WTC11 (cell line): ENCODE results near the gene COPZ1. TPM values are rescaled to one million over a fixed set of nuclear protein-coding genes. Genes with fewer than 3 reads are reported as not detected.

Experiments
- ATAC-seq: fragments of 200-7000 bp; cut with Tn5 transposase; 2 replicates; pipeline ENCODE4 v1.10.0; 2021; ENCODE audit warnings: mild to moderate bottlenecking, moderate library complexity
- CTCF ChIA-PET: fragments of 300-600 bp; sonication (Branson Sonifier 250); formaldehyde crosslinking; loops from one replicate; lab custom pipeline; 2021; ENCODE audit warnings: antibody characterized with exemption; lab: Charles Lee
- POLR2A ChIA-PET: fragments of 350-600 bp; sonication (Branson Sonifier 250); formaldehyde crosslinking; loops from one replicate; lab custom pipeline; 2021; ENCODE audit warnings: antibody characterized with exemption; lab: Charles Lee
- DNase-seq: peaks from one replicate; pipeline ENCODE4 v3.0.0; 2021; ENCODE audit warnings: low spot score
- H3K27ac Mint-ChIP-seq: 2 replicates; pipeline ENCODE4 v1.8.0; 2021; ENCODE audit warnings: mixed read lengths
- H3K27me3 Mint-ChIP-seq: 2 replicates; pipeline ENCODE4 v1.8.0; 2021; ENCODE audit warnings: low read depth, mild to moderate bottlenecking, moderate library complexity, mixed read lengths
- H3K36me3 Mint-ChIP-seq: 2 replicates; pipeline ENCODE4 v1.8.0; 2021; ENCODE audit warnings: mixed read lengths
- H3K4me1 Mint-ChIP-seq: 2 replicates; pipeline ENCODE4 v1.8.0; 2022; ENCODE audit warnings: mixed read lengths
- H3K4me3 Mint-ChIP-seq: 2 replicates; pipeline ENCODE4 v1.8.0; 2021; ENCODE audit warnings: mild to moderate bottlenecking, moderate library complexity, mixed read lengths
- H3K9me3 Mint-ChIP-seq: 2 replicates; pipeline ENCODE4 v1.8.0; 2021; ENCODE audit warnings: mixed read lengths
- ETV6 ChIP-seq: sonication (generic); formaldehyde crosslinking; IDR thresholded peaks from 2 replicates; pipeline ENCODE4 v1.8.1; 2022; ENCODE audit warnings: mild to moderate bottlenecking, missing genetic modification reagents
- GABPB1 ChIP-seq: sonication (generic); formaldehyde crosslinking; IDR thresholded peaks from 2 replicates; pipeline ENCODE4 v1.8.1; 2023; ENCODE audit warnings: mild to moderate bottlenecking, missing genetic modification reagents
- MYBL2 ChIP-seq: sonication (generic); formaldehyde crosslinking; IDR thresholded peaks from 2 replicates; pipeline ENCODE4 v1.8.1; 2023; ENCODE audit warnings: mild to moderate bottlenecking, moderate library complexity, missing genetic modification reagents
- NFE2L1 ChIP-seq: sonication (generic); formaldehyde crosslinking; IDR thresholded peaks from 2 replicates; pipeline ENCODE4 v1.8.1; 2023; ENCODE audit warnings: missing genetic modification reagents
- NFYB ChIP-seq: sonication (generic); formaldehyde crosslinking; conservative IDR thresholded peaks from 2 replicates; pipeline ENCODE4 v1.8.0; 2022; ENCODE audit warnings: low read depth, missing genetic modification reagents
- OVOL2 ChIP-seq: fragments of 250-450 bp; sonication (Bioruptor Pico); IDR thresholded peaks from 2 replicates; pipeline ENCODE4 v1.9.0; 2021; ENCODE audit warnings: mild to moderate bottlenecking, borderline replicate concordance
- PRRX2 ChIP-seq: fragments of 250-450 bp; sonication (Bioruptor Pico); IDR thresholded peaks from 2 replicates; pipeline ENCODE4 v1.8.0; 2021; ENCODE audit warnings: mild to moderate bottlenecking
- RELA ChIP-seq: sonication (generic); formaldehyde crosslinking; IDR thresholded peaks from 2 replicates; pipeline ENCODE4 v1.8.1; 2022; ENCODE audit warnings: missing genetic modification reagents, mild to moderate bottlenecking, borderline replicate concordance
- RORB ChIP-seq: fragments of 250-450 bp; sonication (Bioruptor Pico); IDR thresholded peaks from 2 replicates; pipeline ENCODE4 v1.9.0; 2021; ENCODE audit warnings: mild to moderate bottlenecking
- TP53 ChIP-seq: sonication (generic); formaldehyde crosslinking; IDR thresholded peaks from 2 replicates; pipeline ENCODE4 v1.8.1; 2023; ENCODE audit warnings: mild to moderate bottlenecking, missing genetic modification reagents
- total RNA-seq: library from RNA; stranded (reverse); gene quantifications from 3 replicates; pipeline ENCODE4 v1.2.3, GENCODE V29; 2021
- TF ChIP-seq, protein P1 (sequence below): sonication (generic); formaldehyde crosslinking; IDR thresholded peaks from 2 replicates; pipeline ENCODE4 v1.8.1; 2023; ENCODE audit warnings: mild to moderate bottlenecking, moderate library complexity, missing genetic modification reagents
- TF ChIP-seq, protein P2 (sequence below): sonication (generic); formaldehyde crosslinking; conservative IDR thresholded peaks from 2 replicates; pipeline ENCODE4 v1.8.1; 2023; ENCODE audit warnings: mild to moderate bottlenecking, low read depth, missing genetic modification reagents, moderate library complexity
- TF ChIP-seq, protein P3 (sequence below): sonication (generic); formaldehyde crosslinking; IDR thresholded peaks from 2 replicates; pipeline ENCODE4 v1.8.0; 2022; ENCODE audit warnings: mild to moderate bottlenecking, missing genetic modification reagents
- TF ChIP-seq, protein P4 (sequence below): sonication (generic); formaldehyde crosslinking; IDR thresholded peaks from 2 replicates; pipeline ENCODE4 v1.8.1; 2022; ENCODE audit warnings: low read depth, mild to moderate bottlenecking, moderate library complexity, missing genetic modification reagents, borderline replicate concordance

The COPZ1 gene
- total RNA-seq, 1 experiment from 2014 or later = 98.2 TPM

DNA sequence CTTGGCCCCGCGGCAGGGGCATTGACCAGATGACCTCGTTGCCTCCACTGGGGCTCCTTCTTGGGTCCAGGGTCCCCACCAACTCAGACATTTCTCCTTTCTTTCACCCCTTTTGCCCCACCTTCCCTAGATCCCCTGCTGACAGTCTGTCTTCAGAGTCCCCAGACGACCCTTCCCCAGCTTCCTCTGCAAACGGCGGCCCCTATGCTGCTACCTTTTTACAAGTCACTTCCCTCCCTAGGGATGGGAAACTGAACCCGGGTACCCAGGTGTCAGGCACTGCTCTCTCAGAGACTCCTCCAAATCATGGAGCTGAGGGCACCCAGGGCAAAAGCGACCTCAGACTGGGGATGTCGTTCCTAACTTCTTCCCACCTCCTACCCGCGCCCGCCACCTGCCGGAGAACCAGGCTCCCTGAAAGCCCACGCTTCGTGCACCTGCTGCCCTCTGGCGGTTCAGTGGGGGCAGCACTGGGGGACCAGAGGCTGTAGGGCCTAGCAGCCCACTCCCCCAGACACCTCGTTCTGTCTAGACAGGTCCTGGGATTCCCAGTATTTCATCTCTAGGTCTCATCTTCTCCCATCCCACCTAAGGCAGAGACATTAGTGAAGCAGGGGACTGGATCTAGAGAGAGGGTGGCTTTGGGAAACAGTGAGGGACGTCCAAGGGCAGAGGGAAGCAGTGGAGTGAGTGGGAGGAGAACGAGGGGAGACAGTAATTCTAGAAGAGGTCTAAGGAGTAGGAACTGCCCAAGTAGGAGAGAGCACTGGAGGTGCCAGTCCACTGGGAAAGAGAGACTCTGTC lies 54.7 kb downstream of the COPZ1 start (continued):
- peak; percentile 78 for TF ChIP-seq ETV6
- TF ChIP-seq RORB = no peak
- TF ChIP-seq GABPB1 (CRISPR knock-in tag) = no peak

DNA sequence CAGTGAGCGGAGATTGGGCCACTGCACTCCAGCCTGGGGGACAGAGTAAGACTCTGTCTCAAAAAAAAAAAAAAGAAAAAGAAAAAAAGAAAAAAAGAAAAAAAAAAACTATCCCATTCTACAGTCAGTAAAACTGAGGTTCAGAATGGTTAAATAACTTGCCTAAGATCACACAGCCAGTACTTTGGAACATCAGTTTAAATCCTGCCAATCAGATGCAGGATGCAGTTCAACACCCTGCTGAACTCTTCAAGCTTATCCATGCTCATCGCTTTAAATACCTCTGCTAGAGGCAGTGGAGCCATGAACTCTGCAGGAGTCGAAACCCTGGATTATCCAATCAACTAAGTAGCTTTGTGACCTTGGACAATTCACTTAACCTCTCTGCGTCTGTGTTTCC lies 56.2 kb downstream of the COPZ1 start:
- Mint-ChIP-seq H3K9me3 (no peaks in the 10 kb centered on the region), H3K27me3 (peaks cover 10% of the 10 kb centered on the region)
- ChIA-PET CTCF (interaction anchor here (1.1 to 4.3 kb wide), 9 partner anchors 10 to 59 kb away, joined by 4 to 167 read pairs (median 26); no protein-coding TSS in a partner anchor), POLR2A (no interaction called here)
- TF ChIP-seq, protein P1, sequence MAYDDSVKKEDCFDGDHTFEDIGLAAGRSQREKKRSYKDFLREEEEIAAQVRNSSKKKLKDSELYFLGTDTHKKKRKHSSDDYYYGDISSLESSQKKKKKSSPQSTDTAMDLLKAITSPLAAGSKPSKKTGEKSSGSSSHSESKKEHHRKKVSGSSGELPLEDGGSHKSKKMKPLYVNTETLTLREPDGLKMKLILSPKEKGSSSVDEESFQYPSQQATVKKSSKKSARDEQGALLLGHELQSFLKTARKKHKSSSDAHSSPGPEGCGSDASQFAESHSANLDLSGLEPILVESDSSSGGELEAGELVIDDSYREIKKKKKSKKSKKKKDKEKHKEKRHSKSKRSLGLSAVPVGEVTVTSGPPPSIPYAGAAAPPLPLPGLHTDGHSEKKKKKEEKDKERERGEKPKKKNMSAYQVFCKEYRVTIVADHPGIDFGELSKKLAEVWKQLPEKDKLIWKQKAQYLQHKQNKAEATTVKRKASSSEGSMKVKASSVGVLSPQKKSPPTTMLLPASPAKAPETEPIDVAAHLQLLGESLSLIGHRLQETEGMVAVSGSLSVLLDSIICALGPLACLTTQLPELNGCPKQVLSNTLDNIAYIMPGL (CRISPR knock-in tag) = no peak
- TF ChIP-seq MYBL2 = no peak
- no peak for TF ChIP-seq RELA (CRISPR knock-in tag)
- TF ChIP-seq, all 79 proteins: peak for 0
- peaks cover 38% of the 10 kb centered on the region for H3K4me1 Mint-ChIP-seq
- H3K4me3 Mint-ChIP-seq = no peak overlapping the region
- ATAC-seq (no peak), DNase-seq (no peak)
- no peak overlapping the region for H3K27ac Mint-ChIP-seq
- peaks cover 11% of the 10 kb centered on the region for H3K36me3 Mint-ChIP-seq

DNA sequence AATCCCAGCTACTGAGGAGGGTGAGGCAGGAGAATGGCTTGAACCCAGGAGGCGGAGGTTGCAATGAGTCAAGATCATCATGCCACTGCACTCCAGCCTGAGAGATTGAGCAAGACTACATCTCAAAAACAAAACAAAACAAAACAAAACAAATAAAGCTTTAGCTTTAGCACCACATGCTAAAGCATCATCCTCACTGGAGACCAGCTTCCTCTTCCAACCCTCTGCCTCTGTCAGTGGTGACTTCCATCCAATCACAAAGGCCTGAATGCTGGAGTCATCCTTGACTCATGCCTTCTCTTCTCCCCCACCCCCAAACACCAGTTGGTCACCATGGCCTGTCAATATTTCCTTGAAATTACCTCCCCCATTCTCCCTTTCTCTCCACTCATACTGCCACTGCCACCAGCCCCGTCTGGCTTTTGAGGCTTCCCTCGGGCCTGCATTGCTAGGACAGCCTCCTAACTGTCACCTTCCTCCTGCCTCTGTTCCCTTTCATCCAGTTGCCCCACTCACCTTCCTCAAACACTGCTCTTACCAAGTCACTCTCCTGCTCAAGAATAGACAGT lies 58.2 kb downstream of the COPZ1 start:
- Mint-ChIP-seq H3K9me3 (no peaks in the 10 kb centered on the region), H3K36me3 (peaks cover 9% of the 10 kb centered on the region), H3K4me3 (no peak overlapping the region), H3K4me1 (peaks cover 57% of the 10 kb centered on the region), H3K27ac (0 out of 2 replicates have a peak overlapping the region, but pooled peaks have one; percentile 14), H3K27me3 (no peaks in the 10 kb centered on the region)
- ATAC-seq (no peak), DNase-seq (no peak)
- POLR2A ChIA-PET = no interaction called here
- CTCF ChIA-PET = interaction anchor here (1.0 to 2.7 kb wide), 4 partner anchors 12 to 58 kb away, joined by 3 to 19 read pairs (median 4); partner anchors contain the start of gene COPZ1
- TF ChIP-seq, protein P2, sequence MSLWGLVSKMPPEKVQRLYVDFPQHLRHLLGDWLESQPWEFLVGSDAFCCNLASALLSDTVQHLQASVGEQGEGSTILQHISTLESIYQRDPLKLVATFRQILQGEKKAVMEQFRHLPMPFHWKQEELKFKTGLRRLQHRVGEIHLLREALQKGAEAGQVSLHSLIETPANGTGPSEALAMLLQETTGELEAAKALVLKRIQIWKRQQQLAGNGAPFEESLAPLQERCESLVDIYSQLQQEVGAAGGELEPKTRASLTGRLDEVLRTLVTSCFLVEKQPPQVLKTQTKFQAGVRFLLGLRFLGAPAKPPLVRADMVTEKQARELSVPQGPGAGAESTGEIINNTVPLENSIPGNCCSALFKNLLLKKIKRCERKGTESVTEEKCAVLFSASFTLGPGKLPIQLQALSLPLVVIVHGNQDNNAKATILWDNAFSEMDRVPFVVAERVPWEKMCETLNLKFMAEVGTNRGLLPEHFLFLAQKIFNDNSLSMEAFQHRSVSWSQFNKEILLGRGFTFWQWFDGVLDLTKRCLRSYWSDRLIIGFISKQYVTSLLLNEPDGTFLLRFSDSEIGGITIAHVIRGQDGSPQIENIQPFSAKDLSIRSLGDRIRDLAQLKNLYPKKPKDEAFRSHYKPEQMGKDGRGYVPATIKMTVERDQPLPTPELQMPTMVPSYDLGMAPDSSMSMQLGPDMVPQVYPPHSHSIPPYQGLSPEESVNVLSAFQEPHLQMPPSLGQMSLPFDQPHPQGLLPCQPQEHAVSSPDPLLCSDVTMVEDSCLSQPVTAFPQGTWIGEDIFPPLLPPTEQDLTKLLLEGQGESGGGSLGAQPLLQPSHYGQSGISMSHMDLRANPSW = no peak
- TF ChIP-seq, protein P3, sequence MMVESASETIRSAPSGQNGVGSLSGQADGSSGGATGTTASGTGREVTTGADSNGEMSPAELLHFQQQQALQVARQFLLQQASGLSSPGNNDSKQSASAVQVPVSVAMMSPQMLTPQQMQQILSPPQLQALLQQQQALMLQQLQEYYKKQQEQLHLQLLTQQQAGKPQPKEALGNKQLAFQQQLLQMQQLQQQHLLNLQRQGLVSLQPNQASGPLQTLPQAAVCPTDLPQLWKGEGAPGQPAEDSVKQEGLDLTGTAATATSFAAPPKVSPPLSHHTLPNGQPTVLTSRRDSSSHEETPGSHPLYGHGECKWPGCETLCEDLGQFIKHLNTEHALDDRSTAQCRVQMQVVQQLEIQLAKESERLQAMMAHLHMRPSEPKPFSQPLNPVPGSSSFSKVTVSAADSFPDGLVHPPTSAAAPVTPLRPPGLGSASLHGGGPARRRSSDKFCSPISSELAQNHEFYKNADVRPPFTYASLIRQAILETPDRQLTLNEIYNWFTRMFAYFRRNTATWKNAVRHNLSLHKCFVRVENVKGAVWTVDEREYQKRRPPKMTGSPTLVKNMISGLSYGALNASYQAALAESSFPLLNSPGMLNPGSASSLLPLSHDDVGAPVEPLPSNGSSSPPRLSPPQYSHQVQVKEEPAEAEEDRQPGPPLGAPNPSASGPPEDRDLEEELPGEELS (CRISPR knock-in tag) = no peak
- TF ChIP-seq PRRX2 (CRISPR knock-in tag) = no peak
- TF ChIP-seq OVOL2 (CRISPR knock-in tag) = no peak
- no peak for TF ChIP-seq NFE2L1 (CRISPR knock-in tag)
- no peak for TF ChIP-seq NFYB
- TF ChIP-seq, protein P4, sequence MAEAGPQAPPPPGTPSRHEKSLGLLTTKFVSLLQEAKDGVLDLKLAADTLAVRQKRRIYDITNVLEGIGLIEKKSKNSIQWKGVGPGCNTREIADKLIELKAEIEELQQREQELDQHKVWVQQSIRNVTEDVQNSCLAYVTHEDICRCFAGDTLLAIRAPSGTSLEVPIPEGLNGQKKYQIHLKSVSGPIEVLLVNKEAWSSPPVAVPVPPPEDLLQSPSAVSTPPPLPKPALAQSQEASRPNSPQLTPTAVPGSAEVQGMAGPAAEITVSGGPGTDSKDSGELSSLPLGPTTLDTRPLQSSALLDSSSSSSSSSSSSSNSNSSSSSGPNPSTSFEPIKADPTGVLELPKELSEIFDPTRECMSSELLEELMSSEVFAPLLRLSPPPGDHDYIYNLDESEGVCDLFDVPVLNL (CRISPR knock-in tag) = no peak
- no peak for TF ChIP-seq TP53 (CRISPR knock-in tag)
